Lower leg skin (tissue), 4 donors: ENCODE data around the gene TACR1. TPM values are rescaled to one million over a fixed set of nuclear protein-coding genes. Genes with fewer than 3 reads are reported as not detected.

Experiments used
- DNase-seq, 2 donors: peaks; one replicate each; pipeline ENCODE4 v3.0.0-alpha.2; 2019; ENCODE audit warnings: low spot score in 2 of 2
- H3K4me3 ChIP-seq: fragments of 200-600 bp; sonication (generic); 2 replicates; pipeline ENCODE4 v1.5.1; 2017; ENCODE audit warnings: mild to moderate bottlenecking, low read depth; ENCODE audit not compliant: poor library complexity, severe bottlenecking
- CTCF ChIP-seq, 3 donors: fragments of 450-650 bp; IDR thresholded peaks; one replicate each; pipeline ENCODE4 v1.5.1; 2016; ENCODE audit warnings: antibody characterized with exemption in 3 of 3, mild to moderate bottlenecking in 3 of 3, moderate library complexity in 2 of 3
- POLR2A ChIP-seq, 2 donors: fragments of 450-650 bp; IDR thresholded peaks; one replicate each; pipeline ENCODE4 v1.6.1; 2016 to 2017; ENCODE audit warnings: antibody characterized with exemption in 2 of 2, mild to moderate bottlenecking in 1 of 2, moderate library complexity in 1 of 2
- WGBS, 2 donors: methylation state at CpG; one replicate each; pipeline ENCODE4 v1.1.5; 2018; 5-methylcytosine and 5-hydroxymethylcytosine counted together
- intact Hi-C: fragments of 100-400 bp; cut with DNase I; formaldehyde crosslinking; loops from one replicate; pipeline ENCODE4 v1.15.0; 2023; ENCODE audit warnings: low total_unique reads
- total RNA-seq, 4 donors: library from RNA; depleted of rRNA; stranded (reverse); fragments of >200 nt; gene quantifications; one replicate each; pipeline ENCODE4 v1.1.0, GENCODE V29; 2016

TACR1 gene
- total RNA-seq, 4 donors from 2014 or later: 0.95 to 8.0 (median 2.7) TPM

GRCh38 chr2:75099521-75099922, 99.8 kb downstream of the TACR1 start:
- no peak for DNase-seq
- 69 to 76% methylated on average over 4 of the region's 4 CpGs for WGBS, 2 donors
- TF ChIP-seq POLR2A (IDR thresholded peaks at IDR 0.05) (no peak), CTCF (IDR thresholded peaks at IDR 0.05) (no peak)
- no peak overlapping the region for H3K4me3 ChIP-seq
- intact Hi-C loops: no loop called here

DNA sequence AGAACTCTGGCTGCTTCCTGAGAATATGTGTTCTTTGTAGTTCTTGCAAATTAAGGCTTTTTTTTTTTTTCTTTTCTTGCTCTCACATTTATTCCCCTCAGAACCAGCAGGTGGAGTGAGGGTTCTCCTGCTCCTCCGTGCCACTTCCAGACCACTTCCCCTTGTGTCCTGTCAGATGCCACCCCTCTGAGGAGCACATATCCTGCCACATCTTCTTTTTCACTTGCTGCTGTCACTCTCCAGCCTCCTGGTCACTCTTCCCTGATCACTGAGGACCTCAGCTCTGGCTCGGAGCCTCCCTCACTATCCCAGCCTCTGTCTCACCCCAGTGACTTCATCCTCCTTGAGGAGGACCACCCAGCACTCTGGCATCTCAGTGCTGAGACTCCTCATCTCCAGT, 100.5 kb downstream of the TACR1 start:
- no peak for DNase-seq
- WGBS, 2 donors: 43 to 54% methylated on average over 2 of the region's 2 CpGs
- intact Hi-C loops: no loop called here
- no peak overlapping the region for H3K4me3 ChIP-seq
- TF ChIP-seq CTCF (IDR thresholded peaks at IDR 0.05) (no peak), POLR2A (IDR thresholded peaks at IDR 0.05) (no peak)

- DNase-seq: no peak
- no peak overlapping the region for H3K4me3 ChIP-seq
- intact Hi-C loops: no loop called here
- no peak for TF ChIP-seq CTCF (IDR thresholded peaks at IDR 0.05)
- TF ChIP-seq POLR2A (IDR thresholded peaks at IDR 0.05): no peak
- WGBS, 2 donors: 57 to 70% methylated on average over 1 of the region's 1 CpG
Measured at GRCh38 chr2:75097831-75098230, 101.5 kb downstream of the TACR1 start.

GRCh38 chr2:75094405-75094804, 104.9 kb downstream of the TACR1 start:
- WGBS, 2 donors: 91 to 100% methylated on average over 1 of the region's 1 CpG
- intact Hi-C loops: no loop called here
- no peak overlapping the region for H3K4me3 ChIP-seq
- TF ChIP-seq POLR2A (IDR thresholded peaks at IDR 0.05): no peak
- TF ChIP-seq CTCF (IDR thresholded peaks at IDR 0.05): no peak
- DNase-seq: no peak

GRCh38 chr2:75090770-75091515, 108.4 kb downstream of the TACR1 start:
- WGBS, 2 donors: 90 to 93% methylated on average over 5 of the region's 5 CpGs
- intact Hi-C loops: no loop called here
- DNase-seq: no peak
- H3K4me3 ChIP-seq: no peak overlapping the region
- TF ChIP-seq POLR2A (IDR thresholded peaks at IDR 0.05) (no peak), CTCF (IDR thresholded peaks at IDR 0.05) (no peak)

GRCh38 chr2:75089471-75089870, 109.8 kb downstream of the TACR1 start:
- 97 to 98% methylated on average over 3 of the region's 3 CpGs for WGBS, 2 donors
- TF ChIP-seq CTCF (IDR thresholded peaks at IDR 0.05) (no peak), POLR2A (IDR thresholded peaks at IDR 0.05) (no peak)
- intact Hi-C loops: no loop called here
- no peak for DNase-seq
- no peak overlapping the region for H3K4me3 ChIP-seq
